GM10248 (cell line): ENCODE measurements around the gene RABAC1.
A peak's percentile ranks its signal among the peaks of the same experiment; 100 is the strongest.

Experiments
- CTCF ChIA-PET: fragments of 300-600 bp; sonication (Branson Sonifier 250); formaldehyde crosslinking; extraction: SDS; loops from one replicate; lab custom pipeline; 2021; ENCODE audit warnings: antibody characterized with exemption; lab: Yijun Ruan, JAX
- POLR2A ChIA-PET: fragments of 350-650 bp; sonication (Branson Sonifier 250); formaldehyde crosslinking; extraction: SDS; loops from one replicate; lab custom pipeline; 2020; ENCODE audit warnings: antibody characterized with exemption; lab: Yijun Ruan, JAX
- DNase-seq: peaks from one replicate; pipeline ENCODE4 v3.0.0; 2012; ENCODE audit errors: extremely low spot score
- TF ChIP-seq, protein P1 (sequence below): IDR thresholded peaks from 2 replicates; pipeline ENCODE4 v1.5.1; 2012; ENCODE audit warnings: mild to moderate bottlenecking, low read depth; ENCODE audit errors: extremely low read depth, missing control alignments, control extremely low read depth

The RABAC1 gene

GRCh38 chr19:41922585-41922984, 36.5 kb downstream of the RABAC1 start:
- TF ChIP-seq, protein P1, sequence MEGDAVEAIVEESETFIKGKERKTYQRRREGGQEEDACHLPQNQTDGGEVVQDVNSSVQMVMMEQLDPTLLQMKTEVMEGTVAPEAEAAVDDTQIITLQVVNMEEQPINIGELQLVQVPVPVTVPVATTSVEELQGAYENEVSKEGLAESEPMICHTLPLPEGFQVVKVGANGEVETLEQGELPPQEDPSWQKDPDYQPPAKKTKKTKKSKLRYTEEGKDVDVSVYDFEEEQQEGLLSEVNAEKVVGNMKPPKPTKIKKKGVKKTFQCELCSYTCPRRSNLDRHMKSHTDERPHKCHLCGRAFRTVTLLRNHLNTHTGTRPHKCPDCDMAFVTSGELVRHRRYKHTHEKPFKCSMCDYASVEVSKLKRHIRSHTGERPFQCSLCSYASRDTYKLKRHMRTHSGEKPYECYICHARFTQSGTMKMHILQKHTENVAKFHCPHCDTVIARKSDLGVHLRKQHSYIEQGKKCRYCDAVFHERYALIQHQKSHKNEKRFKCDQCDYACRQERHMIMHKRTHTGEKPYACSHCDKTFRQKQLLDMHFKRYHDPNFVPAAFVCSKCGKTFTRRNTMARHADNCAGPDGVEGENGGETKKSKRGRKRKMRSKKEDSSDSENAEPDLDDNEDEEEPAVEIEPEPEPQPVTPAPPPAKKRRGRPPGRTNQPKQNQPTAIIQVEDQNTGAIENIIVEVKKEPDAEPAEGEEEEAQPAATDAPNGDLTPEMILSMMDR = no peak
- ChIA-PET POLR2A (interaction anchor here (0.6 kb wide), 1 partner anchor 53 kb away, joined by 3 read pairs; no protein-coding TSS in a partner anchor), CTCF (interaction anchor here (1.5 kb wide), 1 partner anchor 14 kb away, joined by 4 read pairs; no protein-coding TSS in a partner anchor)

DNA sequence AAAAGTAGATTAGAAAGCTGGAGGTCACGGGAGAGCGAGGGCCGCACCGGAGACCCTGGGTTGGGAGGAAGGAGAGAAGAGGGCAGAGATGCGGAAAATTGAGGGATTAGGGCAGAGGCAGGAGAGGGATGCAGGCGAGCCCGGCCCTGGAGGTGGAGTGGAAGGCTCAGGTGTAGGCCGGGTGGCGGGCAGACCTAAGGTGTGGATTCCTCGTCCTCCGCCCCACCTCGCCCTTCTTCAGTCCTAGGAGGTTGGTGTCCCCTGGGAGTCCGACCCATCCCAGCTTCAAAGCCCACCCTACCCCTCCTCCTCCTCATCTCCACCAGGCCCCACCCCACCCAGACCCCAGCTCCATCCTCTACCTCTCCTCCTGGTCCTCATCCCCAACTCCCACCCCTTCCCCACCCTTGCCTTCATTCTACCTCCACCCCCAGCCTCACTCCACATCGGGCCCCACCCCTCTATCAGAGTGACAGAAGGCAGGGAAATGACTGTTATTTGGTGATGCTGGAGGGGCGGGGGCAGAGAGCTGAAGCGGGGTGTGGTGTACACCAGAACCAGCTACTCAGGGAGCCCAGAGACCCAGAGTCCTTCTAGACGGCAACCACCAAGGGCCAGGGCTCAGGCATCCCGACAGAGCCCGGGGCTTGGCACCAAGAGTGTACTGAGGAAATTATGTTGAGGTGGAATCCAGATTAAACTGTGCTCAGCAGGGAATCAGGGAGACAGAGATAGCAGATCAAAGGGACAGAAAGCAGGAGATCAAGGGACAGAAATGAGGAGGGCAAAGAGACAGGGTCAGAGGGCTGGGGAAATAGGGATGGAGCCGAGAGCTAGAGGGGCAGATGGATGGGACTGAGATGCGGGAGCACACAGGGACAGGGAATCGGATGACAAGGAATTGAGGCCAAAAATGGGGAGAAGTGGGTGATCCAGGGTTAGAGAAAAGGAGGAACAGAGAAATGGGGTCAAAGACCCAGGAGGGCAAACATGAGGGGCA, 37.2 kb downstream of the RABAC1 start:
- no peak for DNase-seq
- TF ChIP-seq, protein P1 = no peak
- ChIA-PET CTCF (interaction anchor here (1.5 kb wide), 1 partner anchor 15 kb away, joined by 4 read pairs; no protein-coding TSS in a partner anchor), POLR2A (interaction anchor here (0.6 to 0.9 kb wide), 2 partner anchors 51 to 53 kb away, joined by 3 read pairs; no protein-coding TSS in a partner anchor)

More at GRCh38 chr19:41922585-41922984, 36.5 kb downstream of the RABAC1 start:
- no peak for DNase-seq

GRCh38 chr19:41920882-41921576, 38.1 kb downstream of the RABAC1 start:
- POLR2A ChIA-PET = interaction anchor here (0.9 kb wide), 1 partner anchor 51 kb away, joined by 3 read pairs; no protein-coding TSS in a partner anchor
- DNase-seq = no peak
- TF ChIP-seq, protein P1 = peak; percentile 19
- CTCF ChIA-PET = no interaction called here

- ChIA-PET POLR2A (no interaction called here), CTCF (no interaction called here)
- no peak for DNase-seq
- TF ChIP-seq, protein P1 = no peak
Measured at GRCh38 chr19:41919948-41920712, 39.0 kb downstream of the RABAC1 start.

DNA sequence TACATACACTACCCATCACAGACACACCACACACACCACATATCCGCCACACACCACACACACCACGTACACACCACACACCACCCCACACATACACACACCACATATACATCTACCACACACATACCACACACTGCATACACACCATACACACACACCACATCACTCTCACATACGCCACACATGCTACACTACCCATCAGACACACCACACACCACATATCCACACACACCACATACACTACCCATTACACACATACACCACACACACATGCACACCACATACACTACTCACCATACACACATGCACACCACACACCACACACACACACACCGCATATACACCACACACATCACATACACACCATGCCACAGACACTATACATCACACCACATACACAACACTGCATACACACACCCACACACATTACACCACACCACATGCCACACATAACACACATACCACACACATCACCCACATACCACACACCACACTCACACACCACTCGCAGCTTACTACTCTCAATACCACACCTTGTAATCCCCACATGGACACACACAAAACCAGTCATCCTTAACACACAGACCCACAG, 40.4 kb downstream of the RABAC1 start:
- no peak for DNase-seq
- CTCF ChIA-PET = no interaction called here
- POLR2A ChIA-PET = interaction anchor here (0.6 kb wide), 1 partner anchor 59 kb away, joined by 3 read pairs; no protein-coding TSS in a partner anchor
- TF ChIP-seq, protein P1 = no peak

- CTCF ChIA-PET = no interaction called here
- no peak for DNase-seq
- POLR2A ChIA-PET = no interaction called here
- TF ChIP-seq, protein P1 = no peak
Measured at GRCh38 chr19:41918095-41918494, 41.0 kb downstream of the RABAC1 start.
